Endodermal cell (in vitro differentiated cells): ENCODE measurements around the gene BACH2. TPM values are rescaled to one million over a fixed set of nuclear protein-coding genes. Genes with fewer than 3 reads are reported as not detected.

Source experiments
- DNase-seq: peaks from one replicate; pipeline ENCODE4 v3.0.0-alpha.2; 2017
- H3K27ac ChIP-seq: 2 replicates; pipeline ENCODE4 v1.5.1; 2013; ENCODE audit warnings: mild to moderate bottlenecking, low read depth, low read length, moderate library complexity
- H3K27me3 ChIP-seq: 2 replicates; pipeline ENCODE4 v1.6.1; 2013; ENCODE audit warnings: mild to moderate bottlenecking, low read length, moderate library complexity; ENCODE audit not compliant: insufficient read depth, control insufficient read depth, poor library complexity, severe bottlenecking
- H3K36me3 ChIP-seq: 2 replicates; pipeline ENCODE4 v1.7.0; 2013; ENCODE audit warnings: mild to moderate bottlenecking, low read length, moderate library complexity; ENCODE audit not compliant: control insufficient read depth, insufficient read depth
- H3K4me1 ChIP-seq: one replicate; pipeline ENCODE4 v1.7.0; 2013; ENCODE audit warnings: low read length; ENCODE audit not compliant: control insufficient read depth, insufficient read depth
- H3K4me3 ChIP-seq: 2 replicates; pipeline ENCODE4 v1.5.1; 2013; ENCODE audit warnings: mild to moderate bottlenecking, low read length, moderate library complexity
- H3K9ac ChIP-seq: 2 replicates; pipeline ENCODE4 v1.6.1; 2013; ENCODE audit warnings: mild to moderate bottlenecking, low read length, moderate library complexity; ENCODE audit not compliant: poor library complexity, severe bottlenecking; ENCODE audit errors: extremely low read depth
- H3K9me3 ChIP-seq: 2 replicates; pipeline ENCODE4 v1.6.1; 2013; ENCODE audit warnings: mild to moderate bottlenecking, low read length, moderate library complexity; ENCODE audit not compliant: control insufficient read depth
- H3K27ac Mint-ChIP-seq: 2 replicates; pipeline ENCODE4 v1.8.0; 2020; ENCODE audit warnings: mixed read lengths
- H3K27me3 Mint-ChIP-seq: 2 replicates; pipeline ENCODE4 v1.8.0; 2021; ENCODE audit warnings: mild to moderate bottlenecking, mixed read lengths; ENCODE audit not compliant: insufficient read depth
- H3K36me3 Mint-ChIP-seq: 2 replicates; pipeline ENCODE4 v1.8.0; 2020; ENCODE audit warnings: low read depth, mixed read lengths
- H3K4me1 Mint-ChIP-seq: 2 replicates; pipeline ENCODE4 v1.8.0; 2020; ENCODE audit warnings: mixed read lengths
- H3K4me3 Mint-ChIP-seq: 2 replicates; pipeline ENCODE4 v1.8.0; 2020; ENCODE audit warnings: mild to moderate bottlenecking, moderate library complexity, mixed read lengths
- H3K9me3 Mint-ChIP-seq: 2 replicates; pipeline ENCODE4 v1.8.0; 2020; ENCODE audit warnings: mild to moderate bottlenecking, mixed read lengths
- WGBS, 2 experiments: methylation state at CpG; one replicate each; pipeline versions ENCODE4 v1.1.5 to v1.1.7; 2013; ENCODE audit warnings: missing lambda C conversion rate in 2 of 2, mixed read lengths in 1 of 2; ENCODE audit not compliant: insufficient coverage in 1 of 2, insufficient read length in 1 of 2; 5-methylcytosine and 5-hydroxymethylcytosine counted together
- total RNA-seq, 2 donors: library from RNA; stranded (reverse); fragmentation: NEBNext Ultra II Directional in 1 of 2; extraction: Animal tissue kit (Norgen Biotek cat#: 25700) in 1 of 2; gene quantifications; 2 replicates in 1 of 2; 3 replicates in 1 of 2; pipeline ENCODE4 v1.2.1, GENCODE V29; 2021
- TF ChIP-seq, protein P1 (sequence below): fragments of 200-600 bp; sonication (generic); conservative IDR thresholded peaks from 2 replicates; pipeline ENCODE4 v1.5.0; 2021; ENCODE audit warnings: antibody characterized with exemption, mild to moderate bottlenecking

BACH2 gene
- total RNA-seq, 2 donors from 2014 or later: 11.0 to 22.3 TPM

DNA sequence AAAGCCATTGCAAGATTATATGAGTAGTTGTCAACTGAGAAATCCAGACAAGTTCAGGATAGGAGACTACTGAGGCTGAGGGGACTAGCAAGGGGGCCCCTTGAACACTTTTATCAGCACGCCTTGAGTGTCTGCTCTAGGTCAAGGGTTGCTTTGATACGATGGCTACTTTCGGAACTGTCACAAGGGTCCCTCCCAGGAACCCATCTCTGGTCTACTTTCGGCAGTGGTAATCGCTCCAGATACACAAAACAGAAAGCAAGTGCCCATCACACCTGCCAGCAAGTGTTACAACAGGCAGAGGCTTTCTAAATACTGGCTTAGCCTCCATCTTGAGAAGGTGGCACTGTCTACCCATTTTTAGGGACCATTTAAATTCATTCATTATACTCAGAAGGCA is 341.3 kb downstream of the BACH2 start:
- Mint-ChIP-seq H3K27me3 (no peaks in the 10 kb centered on the region), H3K4me1 (peaks cover 14% of the 10 kb centered on the region), H3K4me3 (no peak overlapping the region), H3K36me3 (peaks cover 6% of the 10 kb centered on the region), H3K9me3 (no peaks in the 10 kb centered on the region), H3K27ac (no peak overlapping the region)
- WGBS, 2 experiments: 74 to 78% methylated on average over 5 of the region's 5 CpGs
- Histone ChIP-seq H3K36me3 (peaks cover 7% of the 10 kb centered on the region), H3K4me3 (no peak overlapping the region), H3K27me3 (no peaks in the 10 kb centered on the region), H3K27ac (no peak overlapping the region), H3K9ac (no peak overlapping the region), H3K9me3 (no peaks in the 10 kb centered on the region), H3K4me1 (peaks cover 6% of the 10 kb centered on the region)
- DNase-seq: no peak
- TF ChIP-seq, protein P1, sequence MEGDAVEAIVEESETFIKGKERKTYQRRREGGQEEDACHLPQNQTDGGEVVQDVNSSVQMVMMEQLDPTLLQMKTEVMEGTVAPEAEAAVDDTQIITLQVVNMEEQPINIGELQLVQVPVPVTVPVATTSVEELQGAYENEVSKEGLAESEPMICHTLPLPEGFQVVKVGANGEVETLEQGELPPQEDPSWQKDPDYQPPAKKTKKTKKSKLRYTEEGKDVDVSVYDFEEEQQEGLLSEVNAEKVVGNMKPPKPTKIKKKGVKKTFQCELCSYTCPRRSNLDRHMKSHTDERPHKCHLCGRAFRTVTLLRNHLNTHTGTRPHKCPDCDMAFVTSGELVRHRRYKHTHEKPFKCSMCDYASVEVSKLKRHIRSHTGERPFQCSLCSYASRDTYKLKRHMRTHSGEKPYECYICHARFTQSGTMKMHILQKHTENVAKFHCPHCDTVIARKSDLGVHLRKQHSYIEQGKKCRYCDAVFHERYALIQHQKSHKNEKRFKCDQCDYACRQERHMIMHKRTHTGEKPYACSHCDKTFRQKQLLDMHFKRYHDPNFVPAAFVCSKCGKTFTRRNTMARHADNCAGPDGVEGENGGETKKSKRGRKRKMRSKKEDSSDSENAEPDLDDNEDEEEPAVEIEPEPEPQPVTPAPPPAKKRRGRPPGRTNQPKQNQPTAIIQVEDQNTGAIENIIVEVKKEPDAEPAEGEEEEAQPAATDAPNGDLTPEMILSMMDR: no peak

DNA sequence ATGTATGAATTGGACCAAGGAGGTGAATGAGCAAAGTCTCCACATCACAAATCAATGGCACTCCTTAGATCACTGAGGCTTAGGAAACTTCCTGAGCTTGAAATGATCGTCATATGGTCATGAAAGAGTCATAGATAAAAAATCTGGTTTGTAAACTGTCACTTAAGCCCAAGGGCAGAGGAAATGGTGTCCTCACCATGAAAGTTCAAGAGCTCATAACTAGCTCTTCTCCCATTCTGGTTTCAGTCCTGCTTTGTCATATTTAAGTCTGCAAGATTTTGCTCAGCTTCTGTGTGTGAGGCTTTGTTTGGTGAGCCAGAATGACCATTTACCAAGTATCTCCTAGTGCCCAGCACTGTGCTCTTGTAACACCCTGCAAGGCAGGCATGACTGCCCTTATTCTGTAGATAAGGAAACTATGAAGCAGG is 341.9 kb downstream of the BACH2 start:
- Mint-ChIP-seq H3K9me3 (no peaks in the 10 kb centered on the region), H3K27ac (no peak overlapping the region), H3K4me3 (no peak overlapping the region), H3K36me3 (peaks cover 11% of the 10 kb centered on the region), H3K4me1 (peaks cover 14% of the 10 kb centered on the region), H3K27me3 (no peaks in the 10 kb centered on the region)
- TF ChIP-seq, protein P1: no peak
- no peaks in the 10 kb centered on the region for H3K9me3 ChIP-seq
- no peak overlapping the region for H3K27ac ChIP-seq
- H3K4me3 ChIP-seq: no peak overlapping the region
- no peaks in the 10 kb centered on the region for H3K27me3 ChIP-seq
- peaks cover 6% of the 10 kb centered on the region for H3K4me1 ChIP-seq
- H3K9ac ChIP-seq: no peak overlapping the region
- peaks cover 11% of the 10 kb centered on the region for H3K36me3 ChIP-seq
- 89 to 96% methylated on average over 1 of the region's 1 CpG for WGBS, 2 experiments
- DNase-seq: no peak

DNA sequence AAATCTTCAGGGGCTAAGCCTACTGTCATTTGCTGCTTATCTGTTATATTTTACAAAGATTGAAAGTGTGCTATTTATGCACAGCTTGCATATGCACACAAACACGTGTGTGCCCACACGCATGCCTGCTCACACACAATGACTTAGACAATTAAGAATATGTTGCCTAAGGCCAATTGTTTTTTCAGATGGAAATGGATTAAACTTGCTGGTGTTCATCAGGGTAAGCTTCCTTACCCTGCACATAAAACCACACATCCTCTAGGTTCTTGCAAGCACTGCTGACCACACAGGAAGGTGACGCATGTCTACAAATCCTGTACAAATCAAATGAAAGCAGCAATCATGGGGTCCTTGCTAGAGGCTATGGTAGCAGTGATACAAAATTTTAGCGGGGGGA is 344.0 kb downstream of the BACH2 start:
- TF ChIP-seq, protein P1: no peak
- peaks cover 22% of the 10 kb centered on the region for H3K36me3 ChIP-seq
- no peaks in the 10 kb centered on the region for H3K9me3 ChIP-seq
- no peak overlapping the region for H3K4me3 ChIP-seq
- no peak overlapping the region for H3K27ac ChIP-seq
- no peaks in the 10 kb centered on the region for H3K27me3 ChIP-seq
- no peak for DNase-seq
- Mint-ChIP-seq H3K27ac (no peak overlapping the region), H3K4me3 (no peak overlapping the region), H3K36me3 (peaks cover 18% of the 10 kb centered on the region), H3K27me3 (no peaks in the 10 kb centered on the region), H3K4me1 (peaks cover 14% of the 10 kb centered on the region), H3K9me3 (no peaks in the 10 kb centered on the region)
- WGBS, 2 experiments: 87 to 97% methylated on average over 4 of the region's 4 CpGs
- no peak overlapping the region for H3K9ac ChIP-seq
- H3K4me1 ChIP-seq: peaks cover 6% of the 10 kb centered on the region
